ENCODE measurements around the gene DMD. TPM values are rescaled to one million over a fixed set of nuclear protein-coding genes. Genes with fewer than 3 reads are reported as not detected.
"Not testable (repeated sequence)": the region's sequence is repeated elsewhere in the genome, so short reads cannot be mapped to it uniquely, and the experiment has no call there.

The DMD gene
- polyA plus RNA-seq, 1 donor from 2014 or later: 21.6 TPM

DNA sequence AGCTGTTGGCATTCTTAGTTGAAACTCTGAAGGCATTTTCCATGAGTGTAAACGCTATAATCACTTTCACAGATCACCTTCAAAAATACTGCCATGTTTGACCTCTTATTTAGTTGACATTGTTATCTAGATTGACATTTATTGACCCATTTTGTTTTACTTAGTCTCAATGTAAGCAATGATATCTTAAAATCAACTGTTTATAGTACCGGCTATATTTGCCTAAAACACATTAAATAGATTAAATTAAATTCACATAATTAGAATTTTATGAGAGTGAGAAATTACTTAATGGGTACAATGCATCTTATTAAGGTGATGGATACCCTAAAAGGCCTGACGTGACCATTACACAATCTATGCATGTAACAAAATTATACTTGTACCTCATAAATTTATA is 1621.8 kb downstream of the DMD start:
- Histone ChIP-seq H3K36me3 (ENCODE audit: insufficient read depth, low read length) (no peaks in the 10 kb centered on the region), H2AFZ (ENCODE audit: low read depth, low read length) (no peak overlapping the region), H3K79me2 (replicated peaks; ENCODE audit: insufficient read depth, low read length) (no peaks in the 10 kb centered on the region), H3K9me2 (ENCODE audit: insufficient read depth, low read length) (no peaks in the 10 kb centered on the region), H3K27me3 (ENCODE audit: insufficient read depth, low read depth, low read length) (no peaks in the 10 kb centered on the region), H3K27ac (ENCODE audit: low read length) (no peak overlapping the region), H4K20me1 (ENCODE audit: insufficient read depth) (no peaks in the 10 kb centered on the region), H3F3A (ENCODE audit: insufficient read depth, low read length, poor library complexity, severe bottlenecking) (no peaks in the 10 kb centered on the region), H3K9me3 (ENCODE audit: low read length) (no peaks in the 10 kb centered on the region), H3K4me3 (ENCODE audit: low read length) (no peak overlapping the region), H3K4me2 (ENCODE audit: low read length) (no peak overlapping the region), H3K9ac (ENCODE audit: low read length) (no peak overlapping the region)
- TF ChIP-seq CTCF (IDR thresholded peaks at IDR 0.05; ENCODE audit: poor library complexity, severe bottlenecking) (no peak), EP300 (conservative IDR thresholded peaks at IDR 0.05; ENCODE audit: poor library complexity, severe bottlenecking) (no peak), POLR2AphosphoS5 (IDR thresholded peaks at IDR 0.05) (no peak), EZH2 (IDR thresholded peaks at IDR 0.05; ENCODE audit: borderline replicate concordance, insufficient read depth, low read length, poor library complexity, severe bottlenecking) (no peak), TAF1 (IDR thresholded peaks at IDR 0.05; ENCODE audit: low read depth) (no peak), SMC3 (conservative IDR thresholded peaks at IDR 0.05; ENCODE audit: poor library complexity) (no peak), RAD21 (conservative IDR thresholded peaks at IDR 0.05) (no peak), MXI1 (conservative IDR thresholded peaks at IDR 0.05; ENCODE audit: poor library complexity, severe bottlenecking) (no peak)
- TF ChIP-seq, protein P1, sequence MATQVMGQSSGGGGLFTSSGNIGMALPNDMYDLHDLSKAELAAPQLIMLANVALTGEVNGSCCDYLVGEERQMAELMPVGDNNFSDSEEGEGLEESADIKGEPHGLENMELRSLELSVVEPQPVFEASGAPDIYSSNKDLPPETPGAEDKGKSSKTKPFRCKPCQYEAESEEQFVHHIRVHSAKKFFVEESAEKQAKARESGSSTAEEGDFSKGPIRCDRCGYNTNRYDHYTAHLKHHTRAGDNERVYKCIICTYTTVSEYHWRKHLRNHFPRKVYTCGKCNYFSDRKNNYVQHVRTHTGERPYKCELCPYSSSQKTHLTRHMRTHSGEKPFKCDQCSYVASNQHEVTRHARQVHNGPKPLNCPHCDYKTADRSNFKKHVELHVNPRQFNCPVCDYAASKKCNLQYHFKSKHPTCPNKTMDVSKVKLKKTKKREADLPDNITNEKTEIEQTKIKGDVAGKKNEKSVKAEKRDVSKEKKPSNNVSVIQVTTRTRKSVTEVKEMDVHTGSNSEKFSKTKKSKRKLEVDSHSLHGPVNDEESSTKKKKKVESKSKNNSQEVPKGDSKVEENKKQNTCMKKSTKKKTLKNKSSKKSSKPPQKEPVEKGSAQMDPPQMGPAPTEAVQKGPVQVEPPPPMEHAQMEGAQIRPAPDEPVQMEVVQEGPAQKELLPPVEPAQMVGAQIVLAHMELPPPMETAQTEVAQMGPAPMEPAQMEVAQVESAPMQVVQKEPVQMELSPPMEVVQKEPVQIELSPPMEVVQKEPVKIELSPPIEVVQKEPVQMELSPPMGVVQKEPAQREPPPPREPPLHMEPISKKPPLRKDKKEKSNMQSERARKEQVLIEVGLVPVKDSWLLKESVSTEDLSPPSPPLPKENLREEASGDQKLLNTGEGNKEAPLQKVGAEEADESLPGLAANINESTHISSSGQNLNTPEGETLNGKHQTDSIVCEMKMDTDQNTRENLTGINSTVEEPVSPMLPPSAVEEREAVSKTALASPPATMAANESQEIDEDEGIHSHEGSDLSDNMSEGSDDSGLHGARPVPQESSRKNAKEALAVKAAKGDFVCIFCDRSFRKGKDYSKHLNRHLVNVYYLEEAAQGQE (IDR thresholded peaks at IDR 0.05; ENCODE audit: borderline replicate concordance): no peak

DNA sequence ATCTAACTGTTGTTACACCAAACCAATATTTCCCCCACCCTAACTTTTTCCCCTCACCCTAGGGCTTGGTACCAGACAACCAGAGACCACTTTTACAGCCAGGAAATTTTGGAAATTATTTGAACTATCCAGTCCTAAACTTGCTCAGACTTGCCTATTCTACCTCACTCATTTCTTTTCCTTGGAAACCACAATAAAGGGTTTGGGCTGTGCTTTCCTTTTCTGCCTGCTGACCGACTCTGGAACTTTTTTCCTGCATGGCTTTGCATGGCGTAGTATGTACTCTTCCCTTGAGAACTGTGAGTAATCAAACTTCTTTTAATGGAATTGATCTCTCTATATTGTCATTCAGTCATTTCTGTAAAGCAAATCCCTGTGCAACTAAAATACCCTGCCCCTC is 1623.0 kb downstream of the DMD start:
- Histone ChIP-seq H3K4me2 (ENCODE audit: low read length) (no peak overlapping the region), H3K27me3 (ENCODE audit: insufficient read depth, low read depth, low read length) (no peaks in the 10 kb centered on the region), H3F3A (ENCODE audit: insufficient read depth, low read length, poor library complexity, severe bottlenecking) (no peaks in the 10 kb centered on the region), H3K36me3 (ENCODE audit: insufficient read depth, low read length) (no peaks in the 10 kb centered on the region), H4K20me1 (ENCODE audit: insufficient read depth) (no peaks in the 10 kb centered on the region), H3K9me2 (ENCODE audit: insufficient read depth, low read length) (no peaks in the 10 kb centered on the region), H3K79me2 (replicated peaks; ENCODE audit: insufficient read depth, low read length) (no peaks in the 10 kb centered on the region), H2AFZ (ENCODE audit: low read depth, low read length) (no peak overlapping the region), H3K27ac (ENCODE audit: low read length) (no peak overlapping the region), H3K4me3 (ENCODE audit: low read length) (no peak overlapping the region), H3K9ac (ENCODE audit: low read length) (no peak overlapping the region), H3K9me3 (ENCODE audit: low read length) (no peaks in the 10 kb centered on the region)
- TF ChIP-seq POLR2AphosphoS5 (IDR thresholded peaks at IDR 0.05) (no peak), RAD21 (conservative IDR thresholded peaks at IDR 0.05) (no peak), SMC3 (conservative IDR thresholded peaks at IDR 0.05; ENCODE audit: poor library complexity) (no peak), EZH2 (IDR thresholded peaks at IDR 0.05; ENCODE audit: borderline replicate concordance, insufficient read depth, low read length, poor library complexity, severe bottlenecking) (no peak)

- H3K9me3 ChIP-seq (ENCODE audit: low read length); H3K27ac ChIP-seq (ENCODE audit: low read length); H2AFZ ChIP-seq (ENCODE audit: low read depth, low read length); H3K4me2 ChIP-seq (ENCODE audit: low read length); H3K27me3 ChIP-seq (ENCODE audit: insufficient read depth, low read depth, low read length); H4K20me1 ChIP-seq (ENCODE audit: insufficient read depth); H3K9ac ChIP-seq (ENCODE audit: low read length); H3K4me3 ChIP-seq (ENCODE audit: low read length); H3K79me2 ChIP-seq (replicated peaks; ENCODE audit: insufficient read depth, low read length); H3F3A ChIP-seq (ENCODE audit: insufficient read depth, low read length, poor library complexity, severe bottlenecking); H3K36me3 ChIP-seq (ENCODE audit: insufficient read depth, low read length); H3K9me2 ChIP-seq (ENCODE audit: insufficient read depth, low read length): not testable (repeated sequence)
Observed at GRCh38 chrX:31583892-31584291, 1627.5 kb downstream of the DMD start.
